IPS-18c (cell line): ENCODE data around the gene PRMT1.

Source experiments
- H3K4me3 ChIP-seq: 2 replicates; pipeline ENCODE4 v1.7.0; 2013; ENCODE audit warnings: low read depth, mild to moderate bottlenecking, low read length, moderate library complexity; ENCODE audit not compliant: insufficient read depth
- H3K9me3 ChIP-seq: one replicate; pipeline ENCODE4 v1.6.1; 2013; ENCODE audit warnings: mild to moderate bottlenecking, low read length, moderate library complexity; ENCODE audit not compliant: control insufficient read depth, insufficient read depth

The PRMT1 gene

GRCh38 chr19:49645592-49645991 is 31.5 kb upstream of the PRMT1 start:
- no peak overlapping the region for H3K4me3 ChIP-seq
- no peaks in the 10 kb centered on the region for H3K9me3 ChIP-seq

- Histone ChIP-seq H3K9me3 (no peaks in the 10 kb centered on the region), H3K4me3 (no peak overlapping the region)
Observed at GRCh38 chr19:49645995-49646394, 31.1 kb upstream of the PRMT1 start.

- Histone ChIP-seq H3K4me3 (no peak overlapping the region), H3K9me3 (no peaks in the 10 kb centered on the region)
Observed at GRCh38 chr19:49646586-49646985, 30.5 kb upstream of the PRMT1 start.

- Histone ChIP-seq H3K4me3 (no peak overlapping the region), H3K9me3 (no peaks in the 10 kb centered on the region)
Observed at GRCh38 chr19:49651029-49651819, 25.8 kb upstream of the PRMT1 start.

GRCh38 chr19:49651820-49652550 is 25.1 kb upstream of the PRMT1 start:
- Histone ChIP-seq H3K9me3 (no peaks in the 10 kb centered on the region), H3K4me3 (no peak overlapping the region)

- no peak overlapping the region for H3K4me3 ChIP-seq
- H3K9me3 ChIP-seq = no peaks in the 10 kb centered on the region
Observed at GRCh38 chr19:49652551-49653465, 24.3 kb upstream of the PRMT1 start.

- no peaks in the 10 kb centered on the region for H3K9me3 ChIP-seq
- H3K4me3 ChIP-seq = no peak overlapping the region
Observed at GRCh38 chr19:49653466-49653806, 23.6 kb upstream of the PRMT1 start.

- H3K4me3 ChIP-seq = no peak overlapping the region
Observed at GRCh38 chr19:49654581-49654980, 22.5 kb upstream of the PRMT1 start.

GRCh38 chr19:49655570-49656455 is 21.3 kb upstream of the PRMT1 start:
- Histone ChIP-seq H3K4me3 (no peak overlapping the region), H3K9me3 (no peaks in the 10 kb centered on the region)

More at GRCh38 chr19:49654581-49654980, 22.5 kb upstream of the PRMT1 start:
- no peaks in the 10 kb centered on the region for H3K9me3 ChIP-seq

GRCh38 chr19:49656456-49657109 is 20.5 kb upstream of the PRMT1 start:
- Histone ChIP-seq H3K9me3 (no peaks in the 10 kb centered on the region), H3K4me3 (no peak overlapping the region)

- Histone ChIP-seq H3K9me3 (no peaks in the 10 kb centered on the region), H3K4me3 (no peak overlapping the region)
Observed at GRCh38 chr19:49657493-49658138, 19.5 kb upstream of the PRMT1 start.

- no peak overlapping the region for H3K4me3 ChIP-seq
- H3K9me3 ChIP-seq = no peaks in the 10 kb centered on the region
Observed at GRCh38 chr19:49658139-49658517, 18.9 kb upstream of the PRMT1 start.

GRCh38 chr19:49658566-49659442 is 18.3 kb upstream of the PRMT1 start:
- Histone ChIP-seq H3K9me3 (no peaks in the 10 kb centered on the region), H3K4me3 (no peak overlapping the region)

GRCh38 chr19:49660338-49660961 is 16.6 kb upstream of the PRMT1 start:
- Histone ChIP-seq H3K9me3 (no peaks in the 10 kb centered on the region), H3K4me3 (no peak overlapping the region)

GRCh38 chr19:49662011-49662410 is 15.1 kb upstream of the PRMT1 start:
- Histone ChIP-seq H3K9me3 (no peaks in the 10 kb centered on the region), H3K4me3 (no peak overlapping the region)
